ENCODE measurements around the gene GBA3. TPM values are rescaled to one million over a fixed set of nuclear protein-coding genes. Genes with fewer than 3 reads are reported as not detected.

GBA3 gene
- total RNA-seq, 6 experiments from 2014 or later = 15.4 to 115 (median 60.7) TPM

DNA sequence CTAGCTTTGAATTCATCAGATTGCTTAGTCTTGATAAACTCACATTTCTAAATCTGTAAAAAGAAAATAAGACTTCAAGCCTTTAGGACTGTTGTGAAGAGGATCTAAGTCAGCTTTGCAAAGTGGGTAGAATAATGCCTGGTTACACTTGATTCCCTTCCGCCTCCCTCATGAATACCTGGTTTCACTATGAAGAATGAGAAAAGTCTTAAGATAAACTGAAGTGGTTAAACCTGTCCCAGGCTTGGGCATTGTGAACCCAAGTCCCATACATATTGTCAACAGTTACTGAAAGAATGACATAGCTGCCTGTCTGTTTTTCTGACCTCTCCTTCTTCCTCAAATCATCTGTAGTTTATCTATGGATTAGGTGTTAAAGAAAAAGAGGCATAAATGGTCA lies 16.7 kb upstream of the GBA3 start:
- no peak for ATAC-seq
- WGBS (ENCODE audit: insufficient coverage, low coverage, low lambda C conversion rate, missing lambda C conversion rate) = 91% methylated on average over 1 of the region's 1 CpG
- intact Hi-C loops (cut with DNase I) = no loop called here
- Histone ChIP-seq H3K27ac (no peak overlapping the region), H3K27me3 (no peaks in the 10 kb centered on the region), H3K9me3 (no peaks in the 10 kb centered on the region), H3K36me3 (no peaks in the 10 kb centered on the region), H3K4me3 (no peak overlapping the region), H3K4me1 (peaks cover 0 to 24% (median 0%) of the 10 kb centered on the region in 4 donors)
- no peak for DNase-seq
- TF ChIP-seq POLR2A (IDR thresholded peaks at IDR 0.05) = no peak

DNA sequence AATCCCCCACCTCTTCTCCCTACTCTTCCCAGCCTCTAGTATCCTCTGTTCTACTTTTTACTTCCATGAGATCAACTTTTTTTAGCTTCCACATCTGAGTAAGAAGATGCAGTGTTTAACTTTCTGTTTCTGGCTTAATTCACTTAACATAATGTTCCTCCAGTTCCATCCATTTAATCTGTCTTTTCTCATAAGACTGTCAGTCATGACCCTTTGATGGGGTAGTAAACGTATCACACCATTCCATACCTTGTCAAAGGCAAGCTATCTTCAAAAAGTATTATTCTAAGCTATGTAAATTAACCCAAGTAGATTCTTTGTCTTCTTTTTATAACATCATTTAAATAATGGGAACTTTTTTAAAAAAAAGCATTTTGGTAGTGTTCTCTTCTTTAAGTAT lies 15.0 kb upstream of the GBA3 start:
- WGBS (ENCODE audit: insufficient coverage, low coverage, low lambda C conversion rate, missing lambda C conversion rate) = 53% methylated on average over 1 of the region's 1 CpG
- no peak overlapping the region for H3K4me3 ChIP-seq
- no peaks in the 10 kb centered on the region for H3K36me3 ChIP-seq
- H3K27ac ChIP-seq = no peak overlapping the region
- peaks cover 0 to 24% (median 0%) of the 10 kb centered on the region in 4 donors for H3K4me1 ChIP-seq
- ATAC-seq (no peak), DNase-seq (no peak)
- intact Hi-C loops (cut with DNase I) = no loop called here
- no peak for TF ChIP-seq POLR2A (IDR thresholded peaks at IDR 0.05)
- TF ChIP-seq, protein P1, sequence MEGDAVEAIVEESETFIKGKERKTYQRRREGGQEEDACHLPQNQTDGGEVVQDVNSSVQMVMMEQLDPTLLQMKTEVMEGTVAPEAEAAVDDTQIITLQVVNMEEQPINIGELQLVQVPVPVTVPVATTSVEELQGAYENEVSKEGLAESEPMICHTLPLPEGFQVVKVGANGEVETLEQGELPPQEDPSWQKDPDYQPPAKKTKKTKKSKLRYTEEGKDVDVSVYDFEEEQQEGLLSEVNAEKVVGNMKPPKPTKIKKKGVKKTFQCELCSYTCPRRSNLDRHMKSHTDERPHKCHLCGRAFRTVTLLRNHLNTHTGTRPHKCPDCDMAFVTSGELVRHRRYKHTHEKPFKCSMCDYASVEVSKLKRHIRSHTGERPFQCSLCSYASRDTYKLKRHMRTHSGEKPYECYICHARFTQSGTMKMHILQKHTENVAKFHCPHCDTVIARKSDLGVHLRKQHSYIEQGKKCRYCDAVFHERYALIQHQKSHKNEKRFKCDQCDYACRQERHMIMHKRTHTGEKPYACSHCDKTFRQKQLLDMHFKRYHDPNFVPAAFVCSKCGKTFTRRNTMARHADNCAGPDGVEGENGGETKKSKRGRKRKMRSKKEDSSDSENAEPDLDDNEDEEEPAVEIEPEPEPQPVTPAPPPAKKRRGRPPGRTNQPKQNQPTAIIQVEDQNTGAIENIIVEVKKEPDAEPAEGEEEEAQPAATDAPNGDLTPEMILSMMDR (IDR thresholded peaks at IDR 0.05) = no peak
- no peaks in the 10 kb centered on the region for H3K9me3 ChIP-seq
- no peaks in the 10 kb centered on the region for H3K27me3 ChIP-seq

DNA sequence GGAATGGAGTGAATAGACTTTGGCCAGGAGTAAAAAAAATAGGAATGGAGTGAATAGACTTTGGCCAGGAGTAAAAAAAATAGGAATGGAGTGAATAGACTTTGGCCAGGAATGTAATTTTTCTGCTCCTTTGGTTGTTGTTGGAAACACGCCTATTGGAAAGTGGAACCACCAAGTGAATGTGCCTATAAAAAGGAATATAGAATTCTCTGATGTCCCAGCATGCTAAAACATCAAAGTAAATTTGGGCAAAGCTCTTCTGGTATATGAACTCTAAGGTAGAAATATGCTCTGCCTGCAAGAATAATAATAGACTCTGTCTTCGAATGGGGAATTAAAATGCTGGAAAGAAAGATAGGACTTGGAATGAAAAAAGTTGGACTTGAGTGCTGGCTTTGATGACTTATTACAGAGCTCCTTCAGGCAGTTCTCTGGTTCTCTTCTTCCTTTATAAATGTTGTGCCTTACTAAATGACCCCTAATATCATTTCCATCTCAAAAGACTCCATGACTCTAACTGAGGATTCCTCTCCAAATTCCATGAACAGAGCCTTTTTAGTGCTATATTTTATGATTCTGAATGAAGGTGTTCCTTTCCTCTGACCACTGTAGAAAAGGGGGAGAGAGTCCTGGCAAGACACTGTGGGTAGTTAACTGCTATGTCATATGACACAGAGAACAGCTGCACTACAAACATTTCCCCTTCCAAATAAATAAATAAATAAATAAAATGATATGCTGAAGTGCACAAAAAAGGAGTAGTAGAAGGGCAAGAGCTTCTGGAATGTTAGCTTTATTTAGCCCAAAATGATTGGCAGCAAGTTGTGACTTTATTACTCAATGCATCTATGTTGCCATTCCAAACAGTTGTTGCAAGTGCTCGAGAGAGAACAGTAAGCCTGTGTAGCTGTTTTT lies 13.5 kb upstream of the GBA3 start:
- no peak for DNase-seq
- Histone ChIP-seq H3K9me3 (no peaks in the 10 kb centered on the region), H3K27ac (peak overlapping the region in 2 of 3 donors; percentile 37 to 76), H3K36me3 (no peaks in the 10 kb centered on the region), H3K27me3 (no peaks in the 10 kb centered on the region), H3K4me3 (no peak overlapping the region), H3K4me1 (peaks cover 0 to 24% (median 0%) of the 10 kb centered on the region in 4 donors)
- TF ChIP-seq, protein P1 (IDR thresholded peaks at IDR 0.05) = no peak
- no peak for TF ChIP-seq POLR2A (IDR thresholded peaks at IDR 0.05)
- ATAC-seq = peak; percentile 88 to 94 (median 90)
- intact Hi-C loops (cut with DNase I) = no loop called here
- 20% methylated on average over 3 of the region's 3 CpGs for WGBS (ENCODE audit: insufficient coverage, low coverage, low lambda C conversion rate, missing lambda C conversion rate)

GRCh38 chr4:22680065-22680642 lies 12.6 kb upstream of the GBA3 start:
- peak overlapping the region in 1 of 3 donors; percentile 76 for H3K27ac ChIP-seq
- intact Hi-C loops (cut with DNase I) = loop anchor here (10.0 kb wide), 2 partner anchors 265 to 285 kb away; no protein-coding TSS in a partner anchor

More at GRCh38 chr4:22680065-22680642, 12.6 kb upstream of the GBA3 start:
- H3K36me3 ChIP-seq = no peaks in the 10 kb centered on the region
- H3K27me3 ChIP-seq = no peaks in the 10 kb centered on the region
- 51% methylated on average over 4 of the region's 4 CpGs for WGBS (ENCODE audit: insufficient coverage, low coverage, low lambda C conversion rate, missing lambda C conversion rate)
- TF ChIP-seq, protein P1 (IDR thresholded peaks at IDR 0.05) = no peak
- no peak for TF ChIP-seq POLR2A (IDR thresholded peaks at IDR 0.05)
- no peaks in the 10 kb centered on the region for H3K9me3 ChIP-seq
- DNase-seq = no peak
- H3K4me1 ChIP-seq = peaks cover 0 to 28% (median 0%) of the 10 kb centered on the region in 4 donors
- no peak for ATAC-seq
- H3K4me3 ChIP-seq = no peak overlapping the region

Data from right lobe of liver (tissue), 6 donors.